HL-60 (cell line): ENCODE measurements around the gene TRABD2B.

Source experiments
- DNase-seq, 2 experiments: peaks; one replicate each; pipeline ENCODE4 v3.0.0-alpha.2; 2010 to 2020; ENCODE audit warnings: low read depth in 1 of 2, low spot score in 1 of 2
- H3K27ac ChIP-seq: fragments of 250-450 bp; sonication (Bioruptor Pico); replicated peaks from 2 replicates; pipeline ENCODE4 v1.5.1; 2020; ENCODE audit warnings: mild to moderate bottlenecking, moderate library complexity
- H3K27me3 ChIP-seq: fragments of 250-450 bp; sonication (Bioruptor Pico); 2 replicates; pipeline ENCODE4 v1.5.1; 2021; ENCODE audit warnings: mild to moderate bottlenecking, moderate library complexity; ENCODE audit not compliant: insufficient read depth, poor library complexity, severe bottlenecking
- H3K4me3 ChIP-seq: replicated peaks from 2 replicates; pipeline ENCODE4 v1.5.1; 2011; ENCODE audit warnings: mild to moderate bottlenecking, control low read depth, low read length; ENCODE audit not compliant: insufficient read depth
- GABPA ChIP-seq: IDR thresholded peaks from 2 replicates; pipeline ENCODE4 v1.6.1; 2012; ENCODE audit warnings: low read depth
- POLR2AphosphoS5 ChIP-seq: IDR thresholded peaks from 2 replicates; pipeline ENCODE4 v1.6.1; 2012; ENCODE audit warnings: low read depth
- REST ChIP-seq: IDR thresholded peaks from 2 replicates; pipeline ENCODE4 v1.6.1; 2012; ENCODE audit warnings: low read depth; ENCODE audit not compliant: insufficient replicate concordance
- SPI1 ChIP-seq: IDR thresholded peaks from 2 replicates; pipeline ENCODE4 v1.6.1; 2012; ENCODE audit warnings: low read depth, mild to moderate bottlenecking, borderline replicate concordance
- TF ChIP-seq, protein P1 (sequence below): IDR thresholded peaks from one replicate; pipeline ENCODE4 v1.5.1; 2011; ENCODE audit warnings: low read length, control low read depth, inconsistent platforms; ENCODE audit not compliant: insufficient read depth

The TRABD2B gene

DNA sequence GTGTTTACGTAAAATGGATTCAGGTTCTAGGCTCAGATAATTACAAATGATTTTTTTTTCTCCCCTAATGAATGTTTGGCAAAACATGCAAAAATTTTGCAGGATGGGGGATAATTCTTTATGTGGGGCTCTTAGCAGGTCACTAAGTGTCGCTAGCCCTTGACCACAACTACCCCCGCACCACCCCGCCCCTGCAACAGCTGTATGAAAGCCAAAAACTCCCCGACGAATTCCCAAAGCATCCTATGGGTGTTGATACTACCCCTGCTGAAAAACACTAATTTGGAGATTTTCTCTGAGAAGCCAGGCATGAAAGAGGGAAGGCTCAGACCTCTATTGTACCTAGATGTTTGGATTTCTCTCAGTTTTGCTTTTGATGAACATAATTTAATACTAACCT, 243.0 kb downstream of the TRABD2B start:
- no peak for DNase-seq
- H3K27me3 ChIP-seq = no peaks in the 10 kb centered on the region
- no peak overlapping the region for H3K4me3 ChIP-seq
- H3K27ac ChIP-seq = no peak overlapping the region
- TF ChIP-seq SPI1 (no peak), GABPA (no peak), POLR2AphosphoS5 (no peak), REST (no peak)
- TF ChIP-seq, protein P1, sequence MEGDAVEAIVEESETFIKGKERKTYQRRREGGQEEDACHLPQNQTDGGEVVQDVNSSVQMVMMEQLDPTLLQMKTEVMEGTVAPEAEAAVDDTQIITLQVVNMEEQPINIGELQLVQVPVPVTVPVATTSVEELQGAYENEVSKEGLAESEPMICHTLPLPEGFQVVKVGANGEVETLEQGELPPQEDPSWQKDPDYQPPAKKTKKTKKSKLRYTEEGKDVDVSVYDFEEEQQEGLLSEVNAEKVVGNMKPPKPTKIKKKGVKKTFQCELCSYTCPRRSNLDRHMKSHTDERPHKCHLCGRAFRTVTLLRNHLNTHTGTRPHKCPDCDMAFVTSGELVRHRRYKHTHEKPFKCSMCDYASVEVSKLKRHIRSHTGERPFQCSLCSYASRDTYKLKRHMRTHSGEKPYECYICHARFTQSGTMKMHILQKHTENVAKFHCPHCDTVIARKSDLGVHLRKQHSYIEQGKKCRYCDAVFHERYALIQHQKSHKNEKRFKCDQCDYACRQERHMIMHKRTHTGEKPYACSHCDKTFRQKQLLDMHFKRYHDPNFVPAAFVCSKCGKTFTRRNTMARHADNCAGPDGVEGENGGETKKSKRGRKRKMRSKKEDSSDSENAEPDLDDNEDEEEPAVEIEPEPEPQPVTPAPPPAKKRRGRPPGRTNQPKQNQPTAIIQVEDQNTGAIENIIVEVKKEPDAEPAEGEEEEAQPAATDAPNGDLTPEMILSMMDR = no peak

DNA sequence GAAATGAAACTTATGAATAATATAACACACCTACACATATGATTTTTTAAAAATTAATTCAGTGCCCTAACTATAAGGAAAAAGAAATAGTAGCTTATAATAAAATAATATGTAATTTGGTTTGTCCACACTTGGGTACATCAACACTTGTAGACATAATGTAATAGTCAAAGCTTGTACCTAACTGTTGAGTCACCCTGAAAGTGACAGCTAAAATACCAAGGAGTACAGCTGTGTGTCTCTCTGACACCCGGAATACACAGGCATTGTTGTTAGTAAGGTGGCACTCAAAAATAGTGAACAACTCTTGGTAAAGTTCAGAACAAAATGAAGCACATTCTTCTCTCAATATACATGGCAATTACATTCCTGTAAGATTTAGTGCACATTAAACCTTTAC, 243.4 kb downstream of the TRABD2B start:
- DNase-seq = no peak
- no peak for TF ChIP-seq POLR2AphosphoS5
- no peak for TF ChIP-seq GABPA
- TF ChIP-seq REST = no peak
- no peak for TF ChIP-seq SPI1
- TF ChIP-seq, protein P1 = no peak
- Histone ChIP-seq H3K4me3 (no peak overlapping the region), H3K27me3 (no peaks in the 10 kb centered on the region), H3K27ac (no peak overlapping the region)

DNA sequence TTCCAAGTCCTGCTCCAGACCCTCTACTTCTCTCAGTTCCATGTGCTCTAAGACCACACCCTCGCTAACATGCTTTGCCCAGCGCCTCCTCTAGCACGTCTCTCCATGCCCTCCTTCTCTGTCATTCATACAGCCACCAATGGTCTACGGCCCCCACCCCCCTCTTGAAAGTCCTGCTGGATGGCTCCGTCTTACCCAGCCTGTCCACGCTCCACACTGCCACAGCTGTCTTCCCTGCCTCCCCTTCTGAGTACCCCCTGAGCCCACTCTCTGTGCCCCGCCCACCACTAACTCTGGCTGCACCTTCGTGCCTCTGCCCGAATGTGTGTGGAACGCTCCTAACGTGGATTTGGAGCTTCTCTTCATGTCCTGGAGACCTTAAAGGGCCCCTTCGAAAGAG, 244.6 kb downstream of the TRABD2B start:
- no peaks in the 10 kb centered on the region for H3K27me3 ChIP-seq
- no peak overlapping the region for H3K4me3 ChIP-seq
- no peak overlapping the region for H3K27ac ChIP-seq
- DNase-seq = no peak
- TF ChIP-seq POLR2AphosphoS5 (no peak), REST (no peak), GABPA (no peak), SPI1 (no peak)
- TF ChIP-seq, protein P1 = no peak
